Fibroblast of pulmonary artery (primary cell): Measurements from ENCODE around the gene AHRR.

Source experiments
- DNase-seq: peaks from one replicate; pipeline ENCODE4 v3.0.0-alpha.2; 2010; ENCODE audit warnings: low read depth
- H3K4me3 ChIP-seq: replicated peaks from 2 replicates; pipeline ENCODE4 v1.5.1; 2011; ENCODE audit warnings: low read depth, mild to moderate bottlenecking, control low read depth, low read length, moderate library complexity
- TF ChIP-seq, protein P1 (sequence below): IDR thresholded peaks from 2 replicates; pipeline ENCODE4 v1.5.1; 2011; ENCODE audit warnings: mild to moderate bottlenecking, control low read depth, low read length, inconsistent platforms; ENCODE audit errors: missing control alignments

Gene AHRR

DNA sequence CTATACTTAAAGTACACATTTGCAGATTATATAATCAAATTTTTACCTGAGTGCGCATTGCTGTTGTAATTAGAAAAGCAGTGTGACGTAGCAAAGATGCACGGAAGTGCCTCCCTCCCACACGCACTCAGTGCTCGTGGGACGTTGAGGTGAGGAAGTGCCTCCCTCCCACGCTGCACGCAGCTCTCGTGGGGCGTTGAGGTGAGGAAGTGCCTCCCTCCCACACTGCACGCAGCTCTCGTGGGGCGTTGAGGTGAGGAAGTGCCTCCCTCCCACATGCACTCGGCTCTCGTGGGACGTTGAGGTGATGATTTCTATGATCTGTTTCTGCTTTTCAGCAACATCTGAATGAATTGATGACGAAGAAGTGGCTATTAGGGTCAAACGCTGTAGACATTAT lies 142.4 kb downstream of the AHRR start:
- DNase-seq, result no peak
- H3K4me3 ChIP-seq, result no peak overlapping the region
- TF ChIP-seq, protein P1, sequence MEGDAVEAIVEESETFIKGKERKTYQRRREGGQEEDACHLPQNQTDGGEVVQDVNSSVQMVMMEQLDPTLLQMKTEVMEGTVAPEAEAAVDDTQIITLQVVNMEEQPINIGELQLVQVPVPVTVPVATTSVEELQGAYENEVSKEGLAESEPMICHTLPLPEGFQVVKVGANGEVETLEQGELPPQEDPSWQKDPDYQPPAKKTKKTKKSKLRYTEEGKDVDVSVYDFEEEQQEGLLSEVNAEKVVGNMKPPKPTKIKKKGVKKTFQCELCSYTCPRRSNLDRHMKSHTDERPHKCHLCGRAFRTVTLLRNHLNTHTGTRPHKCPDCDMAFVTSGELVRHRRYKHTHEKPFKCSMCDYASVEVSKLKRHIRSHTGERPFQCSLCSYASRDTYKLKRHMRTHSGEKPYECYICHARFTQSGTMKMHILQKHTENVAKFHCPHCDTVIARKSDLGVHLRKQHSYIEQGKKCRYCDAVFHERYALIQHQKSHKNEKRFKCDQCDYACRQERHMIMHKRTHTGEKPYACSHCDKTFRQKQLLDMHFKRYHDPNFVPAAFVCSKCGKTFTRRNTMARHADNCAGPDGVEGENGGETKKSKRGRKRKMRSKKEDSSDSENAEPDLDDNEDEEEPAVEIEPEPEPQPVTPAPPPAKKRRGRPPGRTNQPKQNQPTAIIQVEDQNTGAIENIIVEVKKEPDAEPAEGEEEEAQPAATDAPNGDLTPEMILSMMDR, result no peak

DNA sequence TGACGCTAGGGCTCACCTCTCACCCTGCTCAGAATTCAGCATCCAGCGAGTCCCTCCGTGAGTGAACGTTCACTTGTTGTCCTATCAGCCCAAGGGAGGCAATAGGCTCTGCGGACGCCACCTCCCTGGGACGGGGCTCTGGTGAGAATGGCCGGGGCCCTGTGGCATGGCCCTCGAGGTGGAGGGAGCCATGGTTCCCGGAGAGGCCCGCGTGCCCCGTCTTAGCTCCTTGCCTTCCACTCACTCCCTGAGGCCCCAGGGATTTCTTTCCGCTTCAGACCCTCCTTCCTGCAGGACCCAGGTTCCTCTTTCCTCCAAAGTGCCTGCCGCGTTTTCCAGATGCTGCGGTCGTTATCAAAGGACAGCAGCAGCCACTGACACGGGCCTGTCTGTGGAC lies 142.9 kb downstream of the AHRR start:
- no peak for DNase-seq
- H3K4me3 ChIP-seq, result no peak overlapping the region
- TF ChIP-seq, protein P1, result no peak

DNA sequence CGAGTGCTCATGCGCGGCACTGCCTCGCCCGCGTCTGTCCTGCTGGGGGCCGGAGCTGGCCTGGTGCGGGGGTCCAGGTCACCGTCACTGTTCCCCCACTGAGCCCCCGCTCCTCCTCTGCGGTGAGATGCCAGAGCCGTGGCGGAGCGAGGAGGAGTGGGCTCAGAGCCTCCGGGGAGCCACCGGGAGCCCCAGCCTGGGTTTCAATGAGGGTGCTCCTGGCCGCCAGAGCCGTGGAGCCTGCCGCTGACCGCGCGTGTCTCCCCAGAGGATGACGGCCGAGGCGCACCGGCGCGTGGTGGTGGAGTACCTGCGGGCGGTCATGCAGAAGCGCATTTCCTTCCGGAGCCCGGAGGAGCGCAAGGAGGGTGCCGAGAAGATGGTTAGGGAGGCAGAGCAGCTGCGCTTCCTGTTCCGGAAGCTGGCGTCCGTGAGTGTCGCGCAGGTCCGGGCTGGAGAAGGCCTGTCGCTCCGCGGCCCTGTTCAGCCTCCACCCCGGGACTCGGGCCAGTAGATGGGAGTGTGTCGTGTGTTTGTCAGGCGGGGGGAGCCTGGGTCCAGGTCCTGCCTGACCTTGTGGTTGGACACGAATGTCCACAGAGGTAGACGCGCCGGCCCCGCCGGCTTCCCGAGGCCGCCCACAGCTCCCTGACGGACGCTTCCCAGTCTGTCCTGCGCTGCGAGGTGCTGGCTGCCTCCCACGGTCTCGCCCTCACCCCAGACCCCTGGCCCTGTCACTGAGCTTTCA lies 143.5 kb downstream of the AHRR start:
- H3K4me3 ChIP-seq, result no peak overlapping the region
- TF ChIP-seq, protein P1, result no peak
- no peak for DNase-seq

DNA sequence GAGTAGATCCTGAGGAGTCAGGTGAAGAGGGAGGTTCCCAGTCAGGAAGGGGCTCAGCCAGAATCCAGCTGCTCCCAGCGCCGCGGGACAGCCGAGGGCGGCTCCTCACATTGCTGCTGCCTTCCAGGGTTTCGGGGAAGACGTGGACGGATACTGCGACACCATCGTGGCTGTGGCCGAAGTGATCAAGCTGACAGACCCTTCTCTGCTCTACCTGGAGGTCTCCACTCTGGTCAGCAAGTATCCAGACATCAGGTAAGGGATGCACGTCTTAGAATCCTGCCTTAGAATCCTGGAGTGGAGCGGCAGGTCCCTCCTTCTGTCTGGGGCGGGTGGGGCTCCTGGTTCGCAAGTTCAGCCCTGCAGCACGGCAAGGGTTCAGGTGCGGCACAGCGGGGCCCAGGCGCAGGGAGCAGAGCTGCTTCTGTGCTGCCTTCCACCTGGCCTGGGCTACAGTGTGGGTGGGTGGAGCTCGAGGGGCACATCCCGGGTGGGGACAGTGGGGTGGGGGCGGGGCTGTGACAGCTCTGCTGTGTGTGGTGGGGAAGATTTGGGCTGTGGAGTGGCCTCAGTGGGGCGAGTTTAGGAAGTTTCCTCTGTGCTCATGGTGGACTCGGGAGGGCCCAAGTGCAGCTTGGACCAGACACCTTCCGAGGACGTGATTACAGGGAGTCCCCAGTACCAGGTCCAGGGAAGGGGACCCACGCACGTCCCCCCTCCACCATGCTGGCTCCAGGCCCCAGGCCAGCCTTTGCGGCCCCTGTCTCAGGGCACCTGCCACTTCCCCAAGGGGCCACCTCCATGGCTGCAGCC lies 144.3 kb downstream of the AHRR start:
- TF ChIP-seq, protein P1, result no peak
- DNase-seq, result no peak
- no peak overlapping the region for H3K4me3 ChIP-seq

DNA sequence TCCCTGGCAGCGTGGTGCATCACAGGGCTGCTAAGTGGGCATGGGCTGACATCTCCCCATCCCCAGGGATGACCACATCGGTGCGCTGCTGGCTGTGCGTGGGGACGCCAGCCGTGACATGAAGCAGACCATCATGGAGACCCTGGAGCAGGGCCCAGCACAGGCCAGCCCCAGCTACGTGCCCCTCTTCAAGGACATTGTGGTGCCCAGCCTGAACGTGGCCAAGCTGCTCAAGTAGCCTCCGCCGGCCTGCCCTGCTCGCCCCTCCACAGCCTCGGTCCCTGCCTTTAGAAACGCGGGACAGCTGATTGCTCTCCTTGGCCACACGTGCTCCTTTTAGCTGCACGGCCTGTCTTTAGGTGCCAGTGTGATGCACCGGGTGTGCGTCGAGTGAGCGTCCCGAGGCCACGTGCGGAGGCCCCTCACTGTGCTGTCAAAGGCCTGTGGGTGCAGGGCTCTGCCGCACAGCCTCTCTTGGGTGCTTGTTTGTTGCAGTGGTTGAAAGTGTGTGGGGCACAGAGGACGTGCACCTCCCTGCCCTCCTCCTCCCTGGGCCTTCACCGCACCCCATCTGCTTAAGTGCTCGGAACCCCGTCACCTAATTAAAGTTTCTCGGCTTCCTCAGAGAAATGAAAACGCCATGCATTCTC lies 145.3 kb downstream of the AHRR start:
- no peak for DNase-seq
- H3K4me3 ChIP-seq, result no peak overlapping the region
- TF ChIP-seq, protein P1, result no peak

DNA sequence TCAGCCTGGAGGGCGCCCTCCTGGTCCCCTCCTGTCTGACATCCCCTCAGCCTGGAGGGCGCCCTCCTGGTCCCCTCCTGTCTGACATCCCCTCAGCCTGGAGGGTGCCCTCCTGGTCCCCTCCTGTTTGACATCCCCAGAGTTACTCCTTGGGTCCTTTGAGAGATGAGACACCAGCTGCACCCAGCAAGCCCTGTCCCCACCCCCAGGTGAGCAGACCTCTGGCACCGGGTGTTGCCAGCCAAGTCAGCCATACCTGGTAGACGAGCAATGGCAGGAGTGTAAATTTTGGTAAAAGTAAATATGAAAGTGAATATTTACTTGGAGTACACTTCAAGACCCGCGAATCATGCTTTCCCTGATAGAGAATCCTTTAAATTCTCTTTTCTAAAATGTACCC lies 146.9 kb downstream of the AHRR start:
- DNase-seq, result no peak
- H3K4me3 ChIP-seq, result no peak overlapping the region
- TF ChIP-seq, protein P1, result no peak
